SK-N-SH (cell line): ENCODE results near the gene CLEC3B. TPM values are rescaled to one million over a fixed set of nuclear protein-coding genes. Genes with fewer than 3 reads are reported as not detected.

Experiments used
- CTCF ChIA-PET: fragments of 300-600, 350-600 bp; formaldehyde crosslinking; extraction: SDS; loops from one replicate; lab custom pipeline; 2021; lab: Yijun Ruan, JAX
- POLR2A ChIA-PET: fragments of 350-600 bp; sonication (Branson Sonifier 250); formaldehyde crosslinking; extraction: SDS; loops from one replicate; lab custom pipeline; 2020; ENCODE audit warnings: antibody characterized with exemption, inconsistent platforms; lab: Yijun Ruan, JAX
- DNase-seq: peaks from one replicate; pipeline ENCODE4 v3.0.0; 2012
- H2AFZ ChIP-seq: fragments of 200-600 bp; sonication (generic); 2 replicates; pipeline ENCODE4 v1.8.1; 2016; ENCODE audit warnings: antibody characterized with exemption, mild to moderate bottlenecking, low read depth
- H3F3A ChIP-seq: fragments of 200-600 bp; sonication (generic); replicated peaks from 2 replicates; pipeline ENCODE3; 2016; ENCODE audit warnings: antibody characterized with exemption, mild to moderate bottlenecking; ENCODE audit not compliant: insufficient read depth
- H3K27ac ChIP-seq, 2 experiments: fragments of 200-500 bp in 1 of 2; fragments of 200-600 bp in 1 of 2; sonication (Bioruptor generic) in 1 of 2; sonication (generic), shearing (Covaris generic) in 1 of 2; 2 replicates each; pipeline versions ENCODE4 v1.5.1 to v1.6.1; 2014 to 2016; ENCODE audit warnings: low read depth in 2 of 2, inconsistent platforms in 1 of 2, low read length in 1 of 2, mild to moderate bottlenecking in 1 of 2, mixed read lengths in 1 of 2
- H3K27me3 ChIP-seq: fragments of 200-600 bp; sonication (generic), shearing (Covaris generic); 2 replicates; pipeline ENCODE4 v1.6.1; 2016; ENCODE audit warnings: mixed run types; ENCODE audit not compliant: insufficient read depth
- H3K36me3 ChIP-seq, 2 experiments: fragments of 200-500 bp in 1 of 2; fragments of 200-600 bp in 1 of 2; sonication (Bioruptor generic) in 1 of 2; sonication (generic) in 1 of 2; replicated peaks in 1 of 2; 2 replicates each; pipeline versions ENCODE3 to v1.5.1; 2014 to 2016; ENCODE audit warnings: low read length in 1 of 2, mild to moderate bottlenecking in 1 of 2; ENCODE audit not compliant: insufficient read depth in 2 of 2, control insufficient read depth in 1 of 2
- H3K4me1 ChIP-seq, 2 experiments: fragments of 200-500 bp in 1 of 2; fragments of 200-600 bp in 1 of 2; sonication (Bioruptor generic) in 1 of 2; sonication (generic), shearing (Covaris generic) in 1 of 2; 2 replicates each; pipeline versions ENCODE4 v1.5.1 to v1.6.1; 2014 to 2016; ENCODE audit warnings: low read depth in 1 of 2, low read length in 1 of 2, mixed run types in 1 of 2; ENCODE audit not compliant: insufficient read depth in 2 of 2, control insufficient read depth in 1 of 2
- H3K4me2 ChIP-seq: fragments of 200-600 bp; sonication (generic), shearing (Covaris generic); 2 replicates; pipeline ENCODE4 v1.6.1; 2017; ENCODE audit warnings: mixed run types
- H3K4me3 ChIP-seq, 2 experiments: fragments of 200-500 bp in 1 of 2; fragments of 200-600 bp in 1 of 2; sonication (Bioruptor generic) in 1 of 2; sonication (generic), shearing (Covaris generic) in 1 of 2; 2 replicates each; pipeline versions ENCODE4 v1.5.1 to v1.8.1; 2014 to 2016; ENCODE audit warnings: low read depth in 2 of 2, inconsistent platforms in 1 of 2, low read length in 1 of 2, mild to moderate bottlenecking in 1 of 2, mixed read lengths in 1 of 2, moderate library complexity in 1 of 2
- H3K79me2 ChIP-seq: fragments of 200-600 bp; sonication (generic); 2 replicates; pipeline ENCODE4 v1.8.1; 2017; ENCODE audit warnings: mild to moderate bottlenecking; ENCODE audit not compliant: insufficient read depth
- H3K9ac ChIP-seq: fragments of 200-600 bp; sonication (generic); 2 replicates; pipeline ENCODE4 v1.6.1; 2017; ENCODE audit warnings: mixed run types
- H3K9me2 ChIP-seq: fragments of 200-600 bp; sonication (generic); 2 replicates; pipeline ENCODE4 v1.6.1; 2017; ENCODE audit warnings: mixed run types
- H3K9me3 ChIP-seq: fragments of 200-600 bp; sonication (generic); 2 replicates; pipeline ENCODE4 v1.6.1; 2017; ENCODE audit warnings: mixed run types, mild to moderate bottlenecking, moderate library complexity
- H4K20me1 ChIP-seq: fragments of 200-600 bp; sonication (generic); 2 replicates; pipeline ENCODE4 v1.6.1; 2017; ENCODE audit warnings: mild to moderate bottlenecking, mixed run types; ENCODE audit not compliant: insufficient read depth
- CHD2 ChIP-seq: fragments of 150-350 bp; IDR thresholded peaks from 2 replicates; pipeline ENCODE4 v1.6.1; 2018; ENCODE audit warnings: low read length; ENCODE audit not compliant: partially characterized antibody
- ELF1 ChIP-seq: IDR thresholded peaks from 2 replicates; pipeline ENCODE4 v1.4.0; 2012
- EP300 ChIP-seq, 2 experiments: IDR thresholded peaks; 2 replicates each; pipeline versions ENCODE4 v1.4.0 to v1.6.1; 2012; ENCODE audit warnings: borderline replicate concordance in 1 of 2, low read depth in 1 of 2, low read length in 1 of 2
- FOXJ3 ChIP-seq: sonication (generic); formaldehyde crosslinking; IDR thresholded peaks from 2 replicates; pipeline ENCODE4 v1.5.1; 2020; ENCODE audit warnings: mild to moderate bottlenecking, missing genetic modification reagents
- FOXM1 ChIP-seq: IDR thresholded peaks from 2 replicates; pipeline ENCODE4 v1.4.0; 2012; ENCODE audit warnings: low read depth, mild to moderate bottlenecking
- GABPA ChIP-seq: IDR thresholded peaks from 2 replicates; pipeline ENCODE4 v1.4.0; 2012; ENCODE audit warnings: low read depth, mild to moderate bottlenecking
- GATA2 ChIP-seq: sonication (generic); formaldehyde crosslinking; IDR thresholded peaks from 2 replicates; pipeline ENCODE4 v1.5.0; 2020; ENCODE audit warnings: mild to moderate bottlenecking, missing genetic modification reagents
- IRF3 ChIP-seq: fragments of 150-350 bp; IDR thresholded peaks from 2 replicates; pipeline ENCODE4 v1.6.1; 2016; ENCODE audit warnings: mild to moderate bottlenecking, low read depth, low read length
- MAX ChIP-seq: IDR thresholded peaks from 2 replicates; pipeline ENCODE4 v1.4.0; 2012; ENCODE audit warnings: low read depth
- MXI1 ChIP-seq: IDR thresholded peaks from 2 replicates; pipeline ENCODE4 v1.6.1; 2012; ENCODE audit warnings: mild to moderate bottlenecking, low read depth, low read length, improper control_type of control experiment
- NFIC ChIP-seq: IDR thresholded peaks from 2 replicates; pipeline ENCODE4 v1.4.0; 2012; ENCODE audit warnings: borderline replicate concordance
- NRF1 ChIP-seq: IDR thresholded peaks from 2 replicates; pipeline ENCODE4 v1.6.1; 2012; ENCODE audit warnings: low read depth, mild to moderate bottlenecking, low read length
- PBX3 ChIP-seq: IDR thresholded peaks from 2 replicates; pipeline ENCODE4; 2012
- POLR2AphosphoS5 ChIP-seq: IDR thresholded peaks from 2 replicates; pipeline ENCODE4 v1.6.1; 2012; ENCODE audit warnings: low read depth, low read length
- RCOR1 ChIP-seq: fragments of 150-350 bp; IDR thresholded peaks from 2 replicates; pipeline ENCODE4 v1.6.1; 2017; ENCODE audit warnings: antibody characterized with exemption, low read length
- RFX5 ChIP-seq: IDR thresholded peaks from 2 replicates; pipeline ENCODE4 v1.6.1; 2012; ENCODE audit warnings: mild to moderate bottlenecking, improper control_type of control experiment, low read length
- RXRA ChIP-seq: IDR thresholded peaks from 2 replicates; pipeline ENCODE4 v1.4.0; 2012; ENCODE audit warnings: low read depth, mild to moderate bottlenecking, borderline replicate concordance
- SIN3A ChIP-seq: IDR thresholded peaks from 2 replicates; pipeline ENCODE4 v1.6.1; 2012; ENCODE audit warnings: low read depth, mild to moderate bottlenecking, low read length, moderate library complexity, borderline replicate concordance
- SMC3 ChIP-seq: IDR thresholded peaks from 2 replicates; pipeline ENCODE4 v1.6.1; 2012; ENCODE audit warnings: low read depth, low read length, improper control_type of control experiment
- TAF1 ChIP-seq: IDR thresholded peaks from 2 replicates; pipeline ENCODE4 v1.6.1; 2012; ENCODE audit warnings: low read depth, mild to moderate bottlenecking, low read length, moderate library complexity, borderline replicate concordance
- TCF12 ChIP-seq: IDR thresholded peaks from 2 replicates; pipeline ENCODE4 v1.4.0; 2012
- TEAD4 ChIP-seq: IDR thresholded peaks from 2 replicates; pipeline ENCODE4 v1.4.0; 2012; ENCODE audit warnings: mild to moderate bottlenecking, borderline replicate concordance; ENCODE audit not compliant: insufficient read depth
- YY1 ChIP-seq: IDR thresholded peaks from 2 replicates; pipeline ENCODE4 v1.4.0; 2012; ENCODE audit warnings: low read depth, mild to moderate bottlenecking
- WGBS: methylation state at CpG from one replicate; pipeline ENCODE4 v1.1.6; 2017; ENCODE audit warnings: low lambda C conversion rate; 5-methylcytosine and 5-hydroxymethylcytosine counted together
- polyA plus RNA-seq, 3 experiments: library from polyadenylated mRNA; depleted of rRNA; stranded (reverse); fragments of >200 nt; gene quantifications; 2 replicates each; pipeline ENCODE4 v1.2.3, GENCODE V29; 2012

The CLEC3B gene
- polyA plus RNA-seq, 1 of the 3 experiments (the other 2 are of a cell fraction), result 0.46 TPM

- TF ChIP-seq IRF3, result no peak
- no peak for TF ChIP-seq ELF1
- no peak for TF ChIP-seq TAF1
- TF ChIP-seq SMC3, result peak; percentile 94
- no peak; the same call in 1 of the 2 replicates for TF ChIP-seq TCF12
Measured at GRCh38 chr3:45037720-45038455, 11.8 kb downstream of the CLEC3B start (continued).

- CTCF ChIA-PET, result interaction anchor here (0.7 to 16.7 kb wide), 36 partner anchors 8 to 1037 kb away, joined by 3 to 631 read pairs (median 4); partner anchors contain the start of gene TMEM158
- DNase-seq, result no peak
- Histone ChIP-seq H3K9me3 (no peaks in the 10 kb centered on the region), H3K9ac (no peak overlapping the region), H3K36me3 (no peaks in the 10 kb centered on the region), H3K4me3 (no peak overlapping the region), H3K4me1 (peaks cover 0 to 10% of the 10 kb centered on the region in 2 experiments; a peak in 2 of 4 replicates), H2AFZ (no peak overlapping the region), H3K79me2 (no peaks in the 10 kb centered on the region)
- POLR2A ChIA-PET, result no interaction called here
- 84% methylated on average over 2 of the region's 2 CpGs for WGBS
- no peak for TF ChIP-seq TCF12
- TF ChIP-seq FOXJ3, result no peak
- TF ChIP-seq NFIC, result no peak
- no peak for TF ChIP-seq RFX5
- no peak for TF ChIP-seq IRF3
- no peak for TF ChIP-seq GATA2 (CRISPR knock-in tag)
- no peak for TF ChIP-seq POLR2AphosphoS5
- no peak for TF ChIP-seq YY1
- no peak for TF ChIP-seq TEAD4
- TF ChIP-seq SIN3A, result no peak
- no peak for TF ChIP-seq FOXM1
- no peak for TF ChIP-seq RXRA
- TF ChIP-seq MXI1, result no peak
- TF ChIP-seq PBX3, result no peak
- TF ChIP-seq EP300 (IDR thresholded peaks at IDR 0.05; ENCODE audit: borderline replicate concordance in 1 of 2, low read depth in 1 of 2, low read length in 1 of 2), result no peak
- TF ChIP-seq GABPA, result no peak
- TF ChIP-seq NRF1, result no peak
- TF ChIP-seq CHD2, result no peak
- TF ChIP-seq MAX, result no peak
- no peak for TF ChIP-seq RCOR1
- TF ChIP-seq, all 33 proteins: peak for 0
- Histone ChIP-seq H3K4me2 (no peak overlapping the region), H3K9me2 (no peaks in the 10 kb centered on the region), H3K27ac (no peak overlapping the region), H4K20me1 (no peaks in the 10 kb centered on the region), H3K27me3 (no peaks in the 10 kb centered on the region), H3F3A (peaks cover 11% of the 10 kb centered on the region)
Measured at GRCh38 chr3:45041666-45042065, 15.6 kb downstream of the CLEC3B start.
